WI38 (cell line): ENCODE data around the gene AFF1.
A peak's percentile ranks its signal among the peaks of the same experiment; 100 is the strongest.

Experiments
- H3K4me3 ChIP-seq: 2 replicates; pipeline ENCODE4 v1.5.1; 2011; ENCODE audit warnings: low read depth, mild to moderate bottlenecking, control low read depth, low read length
- TF ChIP-seq, protein P1 (sequence below): IDR thresholded peaks from 2 replicates; pipeline ENCODE4 v1.5.1; 2012; ENCODE audit warnings: low read depth, mild to moderate bottlenecking, control low read depth, low read length

The AFF1 gene

DNA sequence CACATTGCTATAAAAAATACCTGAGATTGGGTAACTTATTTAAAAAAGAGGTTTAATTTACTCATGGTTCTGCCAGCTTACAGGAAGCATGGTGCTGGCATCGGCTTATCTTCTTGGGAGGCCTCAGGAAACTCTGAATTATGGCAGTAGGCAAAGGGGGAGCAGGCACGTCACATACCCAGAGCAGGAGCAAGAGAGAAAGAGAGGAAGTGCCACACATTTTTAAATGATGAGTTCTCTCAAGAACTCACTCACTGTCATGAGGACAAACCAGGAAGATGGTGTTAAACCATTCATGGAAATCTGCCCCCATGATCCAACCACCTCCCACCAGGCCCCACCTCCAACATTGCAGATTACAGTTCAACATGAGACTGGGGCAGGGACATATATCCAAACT, 10.0 kb upstream of the AFF1 start:
- TF ChIP-seq, protein P1, sequence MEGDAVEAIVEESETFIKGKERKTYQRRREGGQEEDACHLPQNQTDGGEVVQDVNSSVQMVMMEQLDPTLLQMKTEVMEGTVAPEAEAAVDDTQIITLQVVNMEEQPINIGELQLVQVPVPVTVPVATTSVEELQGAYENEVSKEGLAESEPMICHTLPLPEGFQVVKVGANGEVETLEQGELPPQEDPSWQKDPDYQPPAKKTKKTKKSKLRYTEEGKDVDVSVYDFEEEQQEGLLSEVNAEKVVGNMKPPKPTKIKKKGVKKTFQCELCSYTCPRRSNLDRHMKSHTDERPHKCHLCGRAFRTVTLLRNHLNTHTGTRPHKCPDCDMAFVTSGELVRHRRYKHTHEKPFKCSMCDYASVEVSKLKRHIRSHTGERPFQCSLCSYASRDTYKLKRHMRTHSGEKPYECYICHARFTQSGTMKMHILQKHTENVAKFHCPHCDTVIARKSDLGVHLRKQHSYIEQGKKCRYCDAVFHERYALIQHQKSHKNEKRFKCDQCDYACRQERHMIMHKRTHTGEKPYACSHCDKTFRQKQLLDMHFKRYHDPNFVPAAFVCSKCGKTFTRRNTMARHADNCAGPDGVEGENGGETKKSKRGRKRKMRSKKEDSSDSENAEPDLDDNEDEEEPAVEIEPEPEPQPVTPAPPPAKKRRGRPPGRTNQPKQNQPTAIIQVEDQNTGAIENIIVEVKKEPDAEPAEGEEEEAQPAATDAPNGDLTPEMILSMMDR = no peak
- H3K4me3 ChIP-seq = no peak overlapping the region

DNA sequence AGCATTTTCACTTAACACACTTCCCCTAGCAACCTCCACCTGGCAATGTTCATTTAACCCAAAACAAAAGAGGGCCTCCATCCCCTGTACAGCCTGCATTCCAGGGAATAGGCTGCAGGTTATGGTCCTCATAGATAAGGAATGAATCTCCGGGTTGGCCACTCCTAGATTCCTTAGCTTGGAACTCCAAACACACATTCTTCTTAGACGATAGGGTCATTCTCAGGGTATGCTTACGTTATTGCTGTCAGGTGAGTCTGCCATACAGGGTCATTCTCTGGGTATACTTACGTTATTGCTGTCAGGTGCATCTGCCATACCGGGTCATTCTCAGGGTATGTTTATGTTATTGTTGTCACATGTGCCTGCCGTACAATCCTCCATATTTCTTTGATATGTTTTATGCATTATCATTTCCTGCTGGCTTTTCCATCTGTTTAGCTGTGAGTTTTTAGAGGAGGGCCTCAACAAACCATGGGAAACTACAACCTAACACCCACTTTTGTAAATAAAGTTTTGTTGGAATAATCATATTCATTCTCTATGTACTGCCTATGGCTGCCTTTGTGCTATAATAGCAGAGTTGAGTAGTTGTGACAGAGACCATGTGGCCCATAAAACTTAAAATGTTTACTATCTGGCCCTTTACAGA, 8.2 kb upstream of the AFF1 start:
- TF ChIP-seq, protein P1 = no peak
- H3K4me3 ChIP-seq = no peak overlapping the region

DNA sequence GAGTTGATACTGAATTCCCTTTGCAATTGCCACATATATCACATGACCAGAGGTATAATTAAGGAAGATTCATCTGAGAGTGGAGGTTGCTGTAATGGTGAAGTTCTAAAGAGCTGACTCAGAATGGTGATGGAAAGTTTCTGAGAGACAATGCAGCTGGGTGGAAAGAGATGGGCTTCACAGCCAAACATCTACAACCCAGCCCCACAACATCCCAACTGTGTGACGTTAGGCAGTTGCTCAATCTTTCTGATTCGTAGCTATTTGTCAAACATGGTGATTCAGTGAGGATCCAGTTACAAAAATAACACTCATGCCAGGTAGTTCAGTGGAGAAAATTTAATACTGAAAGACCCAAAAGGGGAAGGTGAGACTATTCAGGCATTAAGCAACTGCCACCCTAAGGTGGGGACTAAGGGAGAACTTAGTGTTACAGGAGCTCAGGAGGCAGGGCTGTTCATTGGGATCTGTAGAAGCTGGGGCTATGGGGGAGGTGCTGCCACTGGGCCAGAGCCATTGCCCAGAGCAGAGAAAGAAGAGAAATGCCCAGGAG, 6.9 kb upstream of the AFF1 start:
- TF ChIP-seq, protein P1 = no peak
- H3K4me3 ChIP-seq = no peak overlapping the region

DNA sequence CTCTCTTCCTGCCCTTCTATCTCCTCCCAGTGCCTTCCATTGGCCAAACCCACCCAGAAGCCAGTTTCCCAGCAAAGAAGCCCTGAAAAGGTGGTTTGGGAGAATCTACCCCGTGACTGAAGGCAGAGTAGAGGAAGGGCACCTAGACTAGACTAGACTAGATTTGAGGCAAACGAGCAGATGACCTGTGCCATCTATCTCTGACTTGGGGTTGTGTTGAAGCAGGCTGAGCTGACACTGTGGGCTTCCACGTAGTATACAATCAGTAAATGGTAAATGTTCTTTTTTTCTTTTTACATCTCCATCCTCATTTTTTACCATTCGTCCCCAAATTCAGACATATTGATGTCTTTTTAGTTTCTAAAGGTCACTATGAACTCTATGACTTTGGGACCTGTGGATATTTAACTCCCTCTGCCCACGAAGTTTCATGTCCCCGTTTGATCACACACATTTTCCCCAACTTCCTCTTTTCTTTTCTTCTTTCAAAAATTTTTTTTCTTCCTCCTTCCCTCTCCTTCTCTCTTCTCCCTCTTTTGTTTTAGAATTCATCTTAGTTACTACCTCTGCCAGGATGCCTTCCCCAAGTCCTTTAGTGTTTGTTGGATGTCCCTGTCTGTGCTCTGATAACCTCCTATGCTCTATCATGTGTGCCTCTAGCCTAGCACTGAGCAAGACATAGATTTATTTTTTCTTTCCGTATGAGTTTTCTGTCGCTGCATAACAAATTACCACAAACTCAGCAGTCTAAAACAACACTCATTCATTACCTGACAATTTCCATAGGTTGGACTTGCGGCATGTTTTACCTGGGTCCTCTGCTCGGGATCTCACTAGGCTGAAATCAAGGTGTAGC, 6.2 kb upstream of the AFF1 start:
- TF ChIP-seq, protein P1 = no peak
- H3K4me3 ChIP-seq = no peak overlapping the region

DNA sequence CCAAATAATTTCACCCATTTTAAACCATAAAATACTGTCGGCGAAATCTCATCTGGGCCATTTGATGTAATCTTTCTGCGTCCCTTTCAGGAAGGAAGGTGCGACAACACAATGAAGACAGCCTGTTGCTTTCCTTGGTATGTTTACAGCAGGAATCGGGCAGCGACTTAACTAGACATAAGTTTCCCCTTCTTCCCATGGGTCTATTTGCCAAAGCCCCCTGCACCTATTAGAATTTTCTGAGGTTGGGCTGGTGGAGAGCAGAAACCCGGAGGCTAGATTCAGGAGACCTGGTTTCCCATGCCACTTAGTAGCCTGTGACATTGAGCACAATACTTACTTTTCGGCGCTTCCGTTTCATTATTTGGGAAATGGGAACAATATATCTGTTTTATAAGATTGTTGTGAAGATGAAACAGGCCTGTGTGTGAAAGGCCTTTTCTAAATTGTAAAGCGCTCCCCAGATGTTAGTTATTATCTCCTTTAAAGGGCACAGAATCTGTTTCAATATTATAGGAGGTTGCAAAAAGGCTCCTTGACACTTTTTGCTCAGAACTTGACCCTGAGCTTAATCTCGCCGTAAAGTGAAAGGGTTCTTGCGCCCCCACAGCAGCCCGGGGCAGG, 552 bp upstream of the AFF1 start:
- TF ChIP-seq, protein P1 = no peak
- H3K4me3 ChIP-seq = peak overlapping the region; percentile 87

DNA sequence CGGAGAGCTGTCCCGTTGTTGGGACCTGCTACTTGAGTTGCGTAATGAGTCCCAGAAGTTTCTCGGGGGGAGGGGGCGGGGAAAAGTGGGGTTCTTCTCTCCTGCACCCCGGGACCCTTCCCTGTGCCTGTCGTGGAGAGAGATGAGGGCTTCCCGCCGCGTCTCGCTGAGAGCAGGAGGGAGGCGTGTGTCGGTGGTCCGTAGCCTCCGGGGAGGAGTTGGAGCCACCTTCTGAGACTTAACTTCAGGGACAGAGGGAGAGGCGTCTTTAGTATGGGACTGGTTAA, 698 bp downstream of the AFF1 start:
- H3K4me3 ChIP-seq = peak overlapping the region; percentile 87
- TF ChIP-seq, protein P1 = no peak
